ENCODE data around the gene UBAP2. TPM values are rescaled to one million over a fixed set of nuclear protein-coding genes. Genes with fewer than 3 reads are reported as not detected.

Gene UBAP2
- total RNA-seq, 1 experiment from 2014 or later, result 33.4 TPM

- Mint-ChIP-seq H3K27me3 (ENCODE audit: insufficient read depth, unreplicated experiment) (no peaks in the 10 kb centered on the region), H3K4me3 (ENCODE audit: unreplicated experiment) (no peak overlapping the region), H3K9me3 (ENCODE audit: unreplicated experiment) (no peaks in the 10 kb centered on the region), H3K4me1 (ENCODE audit: insufficient read depth, unreplicated experiment) (peaks cover 6% of the 10 kb centered on the region), H3K36me3 (ENCODE audit: insufficient read depth, unreplicated experiment) (peaks cover 91% of the 10 kb centered on the region), H3K27ac (ENCODE audit: low read depth, unreplicated experiment) (no peak overlapping the region)
- BruUV-seq (replicated peaks), result no TSS peak
- no peak for TF ChIP-seq CTCF (IDR thresholded peaks at IDR 0.05; ENCODE audit: unreplicated experiment)
- no peak for DNase-seq (ENCODE audit: unreplicated experiment)
- ChIA-PET CTCF (interaction anchor here (3.8 kb wide), 1 partner anchor 9 kb away, joined by 13 read pairs; no protein-coding TSS in a partner anchor), POLR2A (interaction anchor here (0.7 kb wide), 1 partner anchor 187 kb away, joined by 3 read pairs; no protein-coding TSS in a partner anchor)
- intact Hi-C loops (cut with micrococcal nuclease), result no loop called here
These were observed 114.4 kb downstream of the UBAP2 start for GRCh38 chr9:33934188-33934878.

GRCh38 chr9:33932078-33932807 lies 116.4 kb downstream of the UBAP2 start:
- intact Hi-C loops (cut with micrococcal nuclease), result no loop called here
- no peak overlapping the region for H3K4me3 Mint-ChIP-seq (ENCODE audit: unreplicated experiment)
- H3K27me3 Mint-ChIP-seq (ENCODE audit: insufficient read depth, unreplicated experiment), result no peaks in the 10 kb centered on the region
- H3K4me1 Mint-ChIP-seq (ENCODE audit: insufficient read depth, unreplicated experiment), result peaks cover 6% of the 10 kb centered on the region
- TF ChIP-seq CTCF (IDR thresholded peaks at IDR 0.05; ENCODE audit: unreplicated experiment), result no peak
- no peak overlapping the region for H3K27ac Mint-ChIP-seq (ENCODE audit: low read depth, unreplicated experiment)
- H3K36me3 Mint-ChIP-seq (ENCODE audit: insufficient read depth, unreplicated experiment), result peaks cover 83% of the 10 kb centered on the region
- H3K9me3 Mint-ChIP-seq (ENCODE audit: unreplicated experiment), result no peaks in the 10 kb centered on the region
- BruUV-seq (replicated peaks), result no TSS peak
- DNase-seq (ENCODE audit: unreplicated experiment), result no peak
- CTCF ChIA-PET, result interaction anchor here (0.5 to 3.8 kb wide), 5 partner anchors 7 to 118 kb away, joined by 3 to 13 read pairs (median 3); no protein-coding TSS in a partner anchor
- POLR2A ChIA-PET, result interaction anchor here (1.0 to 1.3 kb wide), 2 partner anchors 8 to 13 kb away, joined by 3 to 6 read pairs; no protein-coding TSS in a partner anchor

- BruUV-seq (replicated peaks), result no TSS peak
- peaks cover 6% of the 10 kb centered on the region for H3K4me1 Mint-ChIP-seq (ENCODE audit: insufficient read depth, unreplicated experiment)
- H3K36me3 Mint-ChIP-seq (ENCODE audit: insufficient read depth, unreplicated experiment), result peaks cover 83% of the 10 kb centered on the region
- ChIA-PET POLR2A (no interaction called here), CTCF (no interaction called here)
- no peaks in the 10 kb centered on the region for H3K27me3 Mint-ChIP-seq (ENCODE audit: insufficient read depth, unreplicated experiment)
- intact Hi-C loops (cut with micrococcal nuclease), result no loop called here
- no peaks in the 10 kb centered on the region for H3K9me3 Mint-ChIP-seq (ENCODE audit: unreplicated experiment)
- no peak overlapping the region for H3K4me3 Mint-ChIP-seq (ENCODE audit: unreplicated experiment)
- no peak for DNase-seq (ENCODE audit: unreplicated experiment)
- no peak for TF ChIP-seq CTCF (IDR thresholded peaks at IDR 0.05; ENCODE audit: unreplicated experiment)
- H3K27ac Mint-ChIP-seq (ENCODE audit: low read depth, unreplicated experiment), result no peak overlapping the region
These were observed 117.4 kb downstream of the UBAP2 start for GRCh38 chr9:33931326-33931725.

- Mint-ChIP-seq H3K4me1 (ENCODE audit: insufficient read depth, unreplicated experiment) (peaks cover 6% of the 10 kb centered on the region), H3K4me3 (ENCODE audit: unreplicated experiment) (no peak overlapping the region), H3K9me3 (ENCODE audit: unreplicated experiment) (no peaks in the 10 kb centered on the region), H3K27ac (ENCODE audit: low read depth, unreplicated experiment) (no peak overlapping the region), H3K27me3 (ENCODE audit: insufficient read depth, unreplicated experiment) (no peaks in the 10 kb centered on the region), H3K36me3 (ENCODE audit: insufficient read depth, unreplicated experiment) (peaks cover 75% of the 10 kb centered on the region)
- CTCF ChIA-PET, result interaction anchor here (6.0 kb wide), 1 partner anchor 146 kb away, joined by 22 read pairs; no protein-coding TSS in a partner anchor
- DNase-seq (ENCODE audit: unreplicated experiment), result no peak
- TF ChIP-seq CTCF (IDR thresholded peaks at IDR 0.05; ENCODE audit: unreplicated experiment), result no peak
- no TSS peak for BruUV-seq (replicated peaks)
- POLR2A ChIA-PET, result no interaction called here
- intact Hi-C loops (cut with micrococcal nuclease), result loop anchor here (5.0 to 10.0 kb wide), 3 partner anchors 95 to 145 kb away; partner anchors contain the start of gene UBE2R2
These were observed 121.0 kb downstream of the UBAP2 start for GRCh38 chr9:33927694-33928093.

Measured in MCF 10A (cell line).